HepG2 (cell line): ENCODE results near the gene NCOA7. TPM values are rescaled to one million over a fixed set of nuclear protein-coding genes. Genes with fewer than 3 reads are reported as not detected.
A peak's percentile ranks its signal among the peaks of the same experiment; 100 is the strongest.

ENCODE experiments used
- ATRX ChIP-seq: sonication (generic); formaldehyde crosslinking; IDR thresholded peaks from 2 replicates; pipeline ENCODE4 v1.4.0; 2020; ENCODE audit warnings: missing genetic modification reagents, borderline replicate concordance
- CCDC6 ChIP-seq: sonication (generic); formaldehyde crosslinking; IDR thresholded peaks from 2 replicates; pipeline ENCODE4 v1.8.1; 2022; ENCODE audit warnings: mild to moderate bottlenecking, missing genetic modification reagents, moderate library complexity
- CREB1 ChIP-seq, 2 experiments: fragments of 450-650 bp in 1 of 2; IDR thresholded peaks; 2 replicates each; pipeline ENCODE4 v1.6.1; 2016 to 2017; ENCODE audit warnings: control low read depth in 1 of 2, mild to moderate bottlenecking in 1 of 2, missing compliant biosample characterization in 1 of 2, missing genetic modification characterization in 1 of 2
- EP300 ChIP-seq, 3 experiments: sonication (generic) in 1 of 3; formaldehyde crosslinking in 1 of 3; IDR thresholded peaks; 2 replicates each; pipeline versions ENCODE4 v1.5.1 to v1.6.1; 2011 to 2020; ENCODE audit warnings: low read depth in 2 of 3, low read length in 2 of 3, borderline replicate concordance in 1 of 3, improper control_type of control experiment in 1 of 3, mild to moderate bottlenecking in 1 of 3, missing genetic modification reagents in 1 of 3, moderate library complexity in 1 of 3
- FLYWCH1 ChIP-seq: sonication (generic); formaldehyde crosslinking; IDR thresholded peaks from 2 replicates; pipeline ENCODE4 v1.8.1; 2023; ENCODE audit warnings: mild to moderate bottlenecking, missing genetic modification reagents
- GATAD2A ChIP-seq: IDR thresholded peaks from 2 replicates; pipeline ENCODE4 v1.6.1; 2016
- HMGA1 ChIP-seq: sonication (generic); formaldehyde crosslinking; conservative IDR thresholded peaks from 2 replicates; pipeline ENCODE4 v1.4.0; 2020; ENCODE audit warnings: missing genetic modification reagents
- PHF21A ChIP-seq: sonication (generic); formaldehyde crosslinking; IDR thresholded peaks from 2 replicates; pipeline ENCODE4 v1.5.0; 2020; ENCODE audit warnings: mild to moderate bottlenecking, missing genetic modification reagents
- REPIN1 ChIP-seq: sonication (generic); formaldehyde crosslinking; IDR thresholded peaks from 2 replicates; pipeline ENCODE4 v1.8.0; 2022; ENCODE audit warnings: missing genetic modification reagents, low read depth, mild to moderate bottlenecking, borderline replicate concordance
- SAP130 ChIP-seq: IDR thresholded peaks from 2 replicates; pipeline ENCODE4 v1.6.1; 2016; ENCODE audit warnings: low read depth
- SNRNP70 ChIP-seq: fragments of 200-400 bp; formaldehyde crosslinking; IDR thresholded peaks from 2 replicates; pipeline ENCODE4 v1.6.1; 2017; ENCODE audit warnings: mild to moderate bottlenecking, low read depth, low read length, moderate library complexity
- TRAFD1 ChIP-seq: sonication (generic); formaldehyde crosslinking; IDR thresholded peaks from 2 replicates; pipeline ENCODE4 v1.5.1; 2020; ENCODE audit warnings: missing genetic modification reagents, mild to moderate bottlenecking, borderline replicate concordance
- ZIK1 ChIP-seq: sonication (generic); formaldehyde crosslinking; IDR thresholded peaks from 2 replicates; pipeline ENCODE4 v1.5.0; 2020; ENCODE audit warnings: mild to moderate bottlenecking, low read depth, missing genetic modification reagents, borderline replicate concordance
- ZNF101 ChIP-seq: sonication (generic); formaldehyde crosslinking; IDR thresholded peaks from 2 replicates; pipeline ENCODE4 v1.4.0; 2020; ENCODE audit warnings: mild to moderate bottlenecking, low read depth, missing genetic modification reagents, borderline replicate concordance
- ZNF20 ChIP-seq: sonication (generic); formaldehyde crosslinking; IDR thresholded peaks from 2 replicates; pipeline ENCODE4 v1.4.0; 2020; ENCODE audit warnings: mild to moderate bottlenecking, moderate library complexity, missing genetic modification reagents
- ZNF326 ChIP-seq: sonication (generic); formaldehyde crosslinking; IDR thresholded peaks from 2 replicates; pipeline ENCODE4 v1.4.0; 2020; ENCODE audit warnings: missing genetic modification reagents, borderline replicate concordance
- ZNF501 ChIP-seq: sonication (generic); formaldehyde crosslinking; IDR thresholded peaks from 2 replicates; pipeline ENCODE4 v1.5.1; 2020; ENCODE audit warnings: mild to moderate bottlenecking, moderate library complexity, missing genetic modification reagents
- ZNF567 ChIP-seq: sonication (generic); formaldehyde crosslinking; IDR thresholded peaks from 2 replicates; pipeline ENCODE4 v1.8.1; 2023; ENCODE audit warnings: mild to moderate bottlenecking, missing genetic modification reagents, borderline replicate concordance
- ZNF607 ChIP-seq: sonication (generic); formaldehyde crosslinking; IDR thresholded peaks from 2 replicates; pipeline ENCODE4 v1.5.1; 2020; ENCODE audit warnings: missing genetic modification reagents, mild to moderate bottlenecking, borderline replicate concordance
- polyA plus RNA-seq, 8 experiments: library from polyadenylated mRNA; depleted of rRNA in 3 of 8; stranded (reverse) in 7 of 8; unstranded in 1 of 8; fragments of >200 nt; fragmentation: Illumina TruSeq in 4 of 8; extraction: Trizol in 4 of 8; gene quantifications; 2 replicates each; pipeline versions ENCODE4 v1.2.1 to v1.2.3, GENCODE V29; 2011 to 2016; ENCODE audit warnings: low read depth in 4 of 8, missing spikeins in 1 of 8, mixed read lengths in 1 of 8; ENCODE audit not compliant: insufficient read depth in 1 of 8
- total RNA-seq, 5 experiments: library from RNA; depleted of rRNA; stranded (reverse); fragments of >200 nt; fragmentation: Illumina TruSeq; extraction: Trizol; gene quantifications; 2 replicates each; pipeline ENCODE4 v1.2.3, GENCODE V29; 2016; ENCODE audit warnings: low read depth in 1 of 5
- TF ChIP-seq, protein P1 (sequence below): sonication (generic); formaldehyde crosslinking; conservative IDR thresholded peaks from 2 replicates; pipeline ENCODE4 v1.8.1; 2023; ENCODE audit warnings: missing genetic modification reagents
- TF ChIP-seq, protein P2 (sequence below): sonication (generic); formaldehyde crosslinking; IDR thresholded peaks from 2 replicates; pipeline ENCODE4 v1.4.0; 2020; ENCODE audit warnings: missing genetic modification reagents
- TF ChIP-seq, protein P3 (sequence below): sonication (generic); formaldehyde crosslinking; IDR thresholded peaks from 2 replicates; pipeline ENCODE4 v1.4.0; 2020; ENCODE audit warnings: mild to moderate bottlenecking, missing genetic modification reagents
- TF ChIP-seq, protein P4 (sequence below): sonication (generic); formaldehyde crosslinking; IDR thresholded peaks from 2 replicates; pipeline ENCODE4 v1.5.1; 2020; ENCODE audit warnings: missing genetic modification reagents, mild to moderate bottlenecking, borderline replicate concordance

The NCOA7 gene
- total and polyA plus RNA-seq, 2 of the 13 experiments (the other 11 are each of a cell fraction or from before 2014, with no cell fraction given): 13.6 to 20.8 TPM

GRCh38 chr6:125746731-125747588, 43.8 kb upstream of the NCOA7 start (continued):
- TF ChIP-seq, protein P1, sequence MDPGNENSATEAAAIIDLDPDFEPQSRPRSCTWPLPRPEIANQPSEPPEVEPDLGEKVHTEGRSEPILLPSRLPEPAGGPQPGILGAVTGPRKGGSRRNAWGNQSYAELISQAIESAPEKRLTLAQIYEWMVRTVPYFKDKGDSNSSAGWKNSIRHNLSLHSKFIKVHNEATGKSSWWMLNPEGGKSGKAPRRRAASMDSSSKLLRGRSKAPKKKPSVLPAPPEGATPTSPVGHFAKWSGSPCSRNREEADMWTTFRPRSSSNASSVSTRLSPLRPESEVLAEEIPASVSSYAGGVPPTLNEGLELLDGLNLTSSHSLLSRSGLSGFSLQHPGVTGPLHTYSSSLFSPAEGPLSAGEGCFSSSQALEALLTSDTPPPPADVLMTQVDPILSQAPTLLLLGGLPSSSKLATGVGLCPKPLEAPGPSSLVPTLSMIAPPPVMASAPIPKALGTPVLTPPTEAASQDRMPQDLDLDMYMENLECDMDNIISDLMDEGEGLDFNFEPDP (CRISPR knock-in tag): no peak
- no peak for TF ChIP-seq ZNF101 (CRISPR knock-in tag)
- 0 out of 2 replicates have a peak, but pooled peaks have one; percentile 10 for TF ChIP-seq PHF21A
- no peak for TF ChIP-seq ZNF567
- TF ChIP-seq, protein P2, sequence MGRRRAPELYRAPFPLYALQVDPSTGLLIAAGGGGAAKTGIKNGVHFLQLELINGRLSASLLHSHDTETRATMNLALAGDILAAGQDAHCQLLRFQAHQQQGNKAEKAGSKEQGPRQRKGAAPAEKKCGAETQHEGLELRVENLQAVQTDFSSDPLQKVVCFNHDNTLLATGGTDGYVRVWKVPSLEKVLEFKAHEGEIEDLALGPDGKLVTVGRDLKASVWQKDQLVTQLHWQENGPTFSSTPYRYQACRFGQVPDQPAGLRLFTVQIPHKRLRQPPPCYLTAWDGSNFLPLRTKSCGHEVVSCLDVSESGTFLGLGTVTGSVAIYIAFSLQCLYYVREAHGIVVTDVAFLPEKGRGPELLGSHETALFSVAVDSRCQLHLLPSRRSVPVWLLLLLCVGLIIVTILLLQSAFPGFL (CRISPR knock-in tag): no peak
- no peak for TF ChIP-seq CREB1 (IDR thresholded peaks at IDR 0.05)
- TF ChIP-seq CREB1 (CRISPR knock-in tag; IDR thresholded peaks at IDR 0.05): peak; percentile 59
- TF ChIP-seq, protein P3, sequence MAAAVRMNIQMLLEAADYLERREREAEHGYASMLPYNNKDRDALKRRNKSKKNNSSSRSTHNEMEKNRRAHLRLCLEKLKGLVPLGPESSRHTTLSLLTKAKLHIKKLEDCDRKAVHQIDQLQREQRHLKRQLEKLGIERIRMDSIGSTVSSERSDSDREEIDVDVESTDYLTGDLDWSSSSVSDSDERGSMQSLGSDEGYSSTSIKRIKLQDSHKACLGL (CRISPR knock-in tag): no peak
- TF ChIP-seq ZIK1: no peak
- TF ChIP-seq SNRNP70: no peak
- no peak for TF ChIP-seq TRAFD1 (CRISPR knock-in tag)
- no peak for TF ChIP-seq ZNF607 (CRISPR knock-in tag)
- TF ChIP-seq EP300 (IDR thresholded peaks at IDR 0.05; ENCODE audit: low read depth in 2 of 2, low read length in 2 of 2): no peak
- no peak for TF ChIP-seq EP300 (CRISPR knock-in tag; IDR thresholded peaks at IDR 0.05; ENCODE audit: borderline replicate concordance)
- TF ChIP-seq ZNF20: no peak
- TF ChIP-seq GATAD2A (CRISPR knock-in tag): 0 out of 2 replicates have a peak, but pooled peaks have one; percentile 37
- no peak for TF ChIP-seq ZNF501 (CRISPR knock-in tag)
- TF ChIP-seq HMGA1 (CRISPR knock-in tag): no peak
- no peak for TF ChIP-seq REPIN1 (CRISPR knock-in tag)
- TF ChIP-seq, protein P4, sequence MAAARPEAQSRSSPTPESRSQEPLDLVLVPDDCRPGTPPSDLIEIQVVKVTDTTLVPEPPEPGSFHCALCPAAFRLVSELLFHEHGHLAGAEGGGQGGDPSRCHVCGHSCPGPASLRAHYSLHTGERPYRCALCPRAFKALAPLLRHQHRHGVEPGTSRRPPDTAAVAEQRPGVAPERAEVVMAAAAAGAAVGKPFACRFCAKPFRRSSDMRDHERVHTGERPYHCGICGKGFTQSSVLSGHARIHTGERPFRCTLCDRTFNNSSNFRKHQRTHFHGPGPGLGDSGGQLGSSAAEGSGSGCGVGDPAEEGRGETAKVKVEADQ (CRISPR knock-in tag): no peak
- no peak for TF ChIP-seq CCDC6 (CRISPR knock-in tag)
- TF ChIP-seq ATRX (CRISPR knock-in tag): no peak
- TF ChIP-seq FLYWCH1 (CRISPR knock-in tag): no peak
- no peak for TF ChIP-seq ZNF326 (CRISPR knock-in tag)
- peak; percentile 41; the same call in 1 of the 2 replicates for TF ChIP-seq SAP130
